Measurements from ENCODE around the gene S1PR5. TPM values are rescaled to one million over a fixed set of nuclear protein-coding genes. Genes with fewer than 3 reads are reported as not detected.

Gene S1PR5
- total and polyA plus RNA-seq, 10 of the 15 experiments (the other 5 are each of a cell fraction or from before 2014, with no cell fraction given): 0.04 TPM; not detected in 9

- TF ChIP-seq NFYB (IDR thresholded peaks at IDR 0.05; ENCODE audit: insufficient read depth, low read depth, low read length) (no peak), IKZF1 (conservative IDR thresholded peaks at IDR 0.05) (peak; percentile 17; the same call in 1 of the 2 replicates), ZNF274 (IDR thresholded peaks at IDR 0.05; ENCODE audit: insufficient read depth, insufficient read length) (no peak), BHLHE40 (IDR thresholded peaks at IDR 0.05; ENCODE audit: borderline replicate concordance in 1 of 2, low read depth in 2 of 2, low read length in 1 of 2) (peak in 1 of 2 experiments; percentile 47; a peak in 2 of 4 replicates), ZBTB11 (CRISPR knock-in tag; IDR thresholded peaks at IDR 0.05) (no peak), FOXK2 (IDR thresholded peaks at IDR 0.05) (no peak), CBX5 (IDR thresholded peaks at IDR 0.05; ENCODE audit: low read depth) (0 out of 2 replicates have a peak, but pooled peaks have one; percentile 41), STAT3 (IDR thresholded peaks at IDR 0.05; ENCODE audit: low read depth, low read length) (no peak), TCF12 (IDR thresholded peaks at IDR 0.05; ENCODE audit: low read depth, low read length) (peak; percentile 85), IRF5 (IDR thresholded peaks at IDR 0.05; ENCODE audit: borderline replicate concordance) (no peak), USF2 (IDR thresholded peaks at IDR 0.05; ENCODE audit: borderline replicate concordance, low read depth, low read length) (no peak), NKRF (conservative IDR thresholded peaks at IDR 0.05) (0 out of 2 replicates have a peak, but pooled peaks have one; percentile 25), CHD1 (IDR thresholded peaks at IDR 0.05; ENCODE audit: low read depth, low read length) (no peak), CHD2 (IDR thresholded peaks at IDR 0.05; ENCODE audit: borderline replicate concordance, low read depth, low read length) (no peak), E4F1 (IDR thresholded peaks at IDR 0.05; ENCODE audit: borderline replicate concordance, partially characterized antibody) (no peak), CREB1 (IDR thresholded peaks at IDR 0.05; ENCODE audit: low read depth) (no peak), SMARCA5 (IDR thresholded peaks at IDR 0.05) (no peak)
Measured at GRCh38 chr19:10553943-10554381, 36.7 kb upstream of the S1PR5 start (continued).

Measured in GM12878 (cell line).